Natural killer cell (primary cell): ENCODE measurements around the gene DOHH. TPM values are rescaled to one million over a fixed set of nuclear protein-coding genes. Genes with fewer than 3 reads are reported as not detected.

Source experiments
- ATAC-seq, 3 donors: fragments of 150-1000 bp in 2 of 3; fragments of 200-7000 bp in 1 of 3; cut with Tn5 transposase; 1 replicate in 1 of 3; 2 replicates in 2 of 3; pipeline ENCODE4 v1.10.0; 2021; ENCODE audit warnings: mild to moderate bottlenecking in 2 of 3, moderate library complexity in 2 of 3
- DNase-seq, 2 donors: peaks; one replicate each; pipeline versions ENCODE4 v3.0.0 to v3.0.0-alpha.2; 2013 to 2021; ENCODE audit warnings: mixed read lengths in 1 of 2
- H3K27ac ChIP-seq: one replicate; pipeline ENCODE4 v1.5.1; 2013; ENCODE audit warnings: mild to moderate bottlenecking, low read length
- H3K27me3 ChIP-seq: one replicate; pipeline ENCODE4 v1.6.1; 2013; ENCODE audit warnings: low read length; ENCODE audit not compliant: control insufficient read depth, insufficient read depth
- H3K36me3 ChIP-seq: one replicate; pipeline ENCODE4 v1.6.1; 2013; ENCODE audit warnings: low read length; ENCODE audit not compliant: control insufficient read depth, insufficient read depth
- H3K4me1 ChIP-seq: one replicate; pipeline ENCODE4 v1.6.1; 2013; ENCODE audit warnings: low read length; ENCODE audit not compliant: control insufficient read depth, insufficient read depth
- H3K4me3 ChIP-seq: one replicate; pipeline ENCODE4 v1.5.1; 2013; ENCODE audit warnings: low read length
- H3K9me3 ChIP-seq: one replicate; pipeline ENCODE4 v1.6.1; 2013; ENCODE audit warnings: low read length; ENCODE audit not compliant: control insufficient read depth, insufficient read depth
- H3K27ac Mint-ChIP-seq, 2 donors: one replicate each; pipeline ENCODE4 v1.8.0; 2022; ENCODE audit warnings: mild to moderate bottlenecking in 2 of 2, mixed read lengths in 2 of 2, moderate library complexity in 1 of 2
- H3K27me3 Mint-ChIP-seq, 2 donors: one replicate each; pipeline ENCODE4 v1.8.0; 2022; ENCODE audit warnings: low read depth in 2 of 2, mixed read lengths in 2 of 2
- H3K36me3 Mint-ChIP-seq: one replicate; pipeline ENCODE4 v1.8.0; 2022; ENCODE audit warnings: mixed read lengths
- H3K4me1 Mint-ChIP-seq, 2 donors: one replicate each; pipeline ENCODE4 v1.8.0; 2022; ENCODE audit warnings: mixed read lengths in 2 of 2
- H3K4me3 Mint-ChIP-seq: one replicate; pipeline ENCODE4 v1.8.0; 2022; ENCODE audit warnings: mild to moderate bottlenecking, moderate library complexity, mixed read lengths
- H3K9me3 Mint-ChIP-seq, 2 donors: one replicate each; pipeline ENCODE4 v1.8.0; 2022; ENCODE audit warnings: mixed read lengths in 2 of 2
- WGBS: methylation state at CpG from one replicate; pipeline ENCODE4 v1.1.7; 2013; ENCODE audit warnings: missing lambda C conversion rate; ENCODE audit not compliant: insufficient coverage; 5-methylcytosine and 5-hydroxymethylcytosine counted together
- intact Hi-C: fragments of 100-400 bp; cut with micrococcal nuclease; formaldehyde crosslinking; loops from one replicate; pipeline ENCODE4 v1.14.2; 2022
- total RNA-seq, 4 donors: library from RNA; stranded (reverse); fragments of 120-200 nt in 1 of 4; gene quantifications; one replicate each; pipeline versions ENCODE4 v1.2.3 to v1.2.4, GENCODE V29; 2013 to 2022
- TF ChIP-seq, protein P1 (sequence below): fragments of 200-600 bp; IDR thresholded peaks from one replicate; pipeline ENCODE4 v1.8.0; 2022; ENCODE audit warnings: antibody characterized with exemption

Gene DOHH, protein sequence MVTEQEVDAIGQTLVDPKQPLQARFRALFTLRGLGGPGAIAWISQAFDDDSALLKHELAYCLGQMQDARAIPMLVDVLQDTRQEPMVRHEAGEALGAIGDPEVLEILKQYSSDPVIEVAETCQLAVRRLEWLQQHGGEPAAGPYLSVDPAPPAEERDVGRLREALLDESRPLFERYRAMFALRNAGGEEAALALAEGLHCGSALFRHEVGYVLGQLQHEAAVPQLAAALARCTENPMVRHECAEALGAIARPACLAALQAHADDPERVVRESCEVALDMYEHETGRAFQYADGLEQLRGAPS
- 1 to 10 TPM; 4.5 to 5.9 (median 4.6) TPM for total RNA-seq
- total RNA-seq (2013) = 4.9 TPM

DNA sequence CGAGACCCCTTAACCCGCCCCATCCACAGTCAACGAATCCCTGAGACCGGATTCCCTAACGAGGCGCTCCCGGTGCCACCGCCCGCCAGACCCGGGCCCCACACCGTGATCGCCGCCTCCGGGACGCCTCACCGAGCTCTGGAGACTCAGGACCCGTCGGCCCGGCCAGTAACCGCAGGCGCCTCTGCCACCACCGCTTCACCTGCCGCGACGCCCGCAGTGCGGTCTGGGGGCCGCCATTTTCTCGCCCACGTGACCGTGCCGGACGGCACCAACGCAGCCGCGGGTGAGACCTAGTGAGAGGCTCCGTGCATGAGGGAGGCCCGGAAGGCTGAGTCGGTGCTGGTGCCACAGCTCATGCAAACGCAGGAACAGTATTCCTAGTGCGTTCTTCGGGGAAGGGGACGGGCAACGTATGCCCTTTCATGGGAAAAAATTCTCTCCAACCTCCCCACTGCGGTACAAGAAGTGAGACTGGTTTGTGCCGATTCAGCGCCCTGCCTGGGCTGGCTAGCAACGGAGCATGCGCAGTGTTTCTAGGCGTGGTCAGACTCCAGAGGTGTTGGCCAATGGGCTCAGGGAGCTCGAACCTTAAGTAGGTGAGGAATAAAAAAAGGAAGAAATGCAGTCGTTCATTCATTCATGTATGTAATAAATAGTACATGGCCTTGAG lies at the start of gene DOHH:
Gene DOHH, minus strand, starts transcription at position 246 of the 673 bp plus-strand sequence. CDS start 3,860 bp downstream, outside the sequence.
- Histone ChIP-seq H3K27ac (peak within 1 kb of the TSS; percentile 89), H3K36me3 (peaks cover 8% of the 10 kb centered on the region), H3K4me1 (peaks cover 22% of the 10 kb centered on the region), H3K27me3 (no peaks in the 10 kb centered on the region), H3K9me3 (no peaks in the 10 kb centered on the region), H3K4me3 (peak within 1 kb of the TSS; percentile 80)
- intact Hi-C loops = no loop called here
- H3K9me3 Mint-ChIP-seq = no peaks in the 10 kb centered on the region
- DNase-seq (peak; percentile 95 to 98), ATAC-seq (peak; percentile 81 to 93 (median 89))
- no peaks in the 10 kb centered on the region for H3K36me3 Mint-ChIP-seq
- no peaks in the 10 kb centered on the region for H3K27me3 Mint-ChIP-seq
- TF ChIP-seq, protein P1, sequence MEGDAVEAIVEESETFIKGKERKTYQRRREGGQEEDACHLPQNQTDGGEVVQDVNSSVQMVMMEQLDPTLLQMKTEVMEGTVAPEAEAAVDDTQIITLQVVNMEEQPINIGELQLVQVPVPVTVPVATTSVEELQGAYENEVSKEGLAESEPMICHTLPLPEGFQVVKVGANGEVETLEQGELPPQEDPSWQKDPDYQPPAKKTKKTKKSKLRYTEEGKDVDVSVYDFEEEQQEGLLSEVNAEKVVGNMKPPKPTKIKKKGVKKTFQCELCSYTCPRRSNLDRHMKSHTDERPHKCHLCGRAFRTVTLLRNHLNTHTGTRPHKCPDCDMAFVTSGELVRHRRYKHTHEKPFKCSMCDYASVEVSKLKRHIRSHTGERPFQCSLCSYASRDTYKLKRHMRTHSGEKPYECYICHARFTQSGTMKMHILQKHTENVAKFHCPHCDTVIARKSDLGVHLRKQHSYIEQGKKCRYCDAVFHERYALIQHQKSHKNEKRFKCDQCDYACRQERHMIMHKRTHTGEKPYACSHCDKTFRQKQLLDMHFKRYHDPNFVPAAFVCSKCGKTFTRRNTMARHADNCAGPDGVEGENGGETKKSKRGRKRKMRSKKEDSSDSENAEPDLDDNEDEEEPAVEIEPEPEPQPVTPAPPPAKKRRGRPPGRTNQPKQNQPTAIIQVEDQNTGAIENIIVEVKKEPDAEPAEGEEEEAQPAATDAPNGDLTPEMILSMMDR = no peak
- under 1% methylated on average over 51 of the region's 52 CpGs for WGBS
- peak within 1 kb of the TSS; percentile 99 for H3K27ac Mint-ChIP-seq
- H3K4me1 Mint-ChIP-seq = peaks cover 17 to 29% of the 10 kb centered on the region in 2 donors
- peak within 1 kb of the TSS; percentile 94 for H3K4me3 Mint-ChIP-seq

DNA sequence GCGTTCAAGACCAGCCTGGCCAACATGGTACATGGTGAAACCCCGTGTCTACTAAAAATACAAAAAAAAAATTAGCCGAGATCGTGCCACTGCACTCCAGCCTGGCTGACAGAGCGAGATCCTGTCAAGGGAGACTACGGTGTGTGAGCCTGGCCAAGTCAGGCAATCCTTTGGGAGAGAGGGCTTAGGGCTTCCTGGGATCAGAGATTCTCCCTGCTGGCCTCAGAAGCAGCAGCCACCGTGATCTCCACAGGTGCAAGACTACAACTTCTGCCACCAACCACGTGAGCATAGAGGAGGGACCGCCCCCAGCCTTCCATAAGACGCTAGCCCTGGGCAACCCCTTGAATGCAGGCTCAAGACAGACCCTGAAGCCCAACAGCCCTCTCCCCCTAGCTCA lies 49.3 kb upstream of the DOHH start:
- Mint-ChIP-seq H3K27ac (no peak overlapping the region), H3K9me3 (no peaks in the 10 kb centered on the region), H3K27me3 (no peaks in the 10 kb centered on the region), H3K4me3 (no peak overlapping the region), H3K36me3 (no peaks in the 10 kb centered on the region), H3K4me1 (peaks cover 0 to 28% of the 10 kb centered on the region in 2 donors)
- intact Hi-C loops = no loop called here
- Histone ChIP-seq H3K36me3 (peaks cover 20% of the 10 kb centered on the region), H3K4me1 (peaks cover 37% of the 10 kb centered on the region), H3K27me3 (no peaks in the 10 kb centered on the region), H3K27ac (no peak overlapping the region), H3K4me3 (no peak overlapping the region), H3K9me3 (no peaks in the 10 kb centered on the region)
- TF ChIP-seq, protein P1 = no peak
- no peak for ATAC-seq
- DNase-seq = no peak
- WGBS = 93% methylated on average over 10 of the region's 10 CpGs

DNA sequence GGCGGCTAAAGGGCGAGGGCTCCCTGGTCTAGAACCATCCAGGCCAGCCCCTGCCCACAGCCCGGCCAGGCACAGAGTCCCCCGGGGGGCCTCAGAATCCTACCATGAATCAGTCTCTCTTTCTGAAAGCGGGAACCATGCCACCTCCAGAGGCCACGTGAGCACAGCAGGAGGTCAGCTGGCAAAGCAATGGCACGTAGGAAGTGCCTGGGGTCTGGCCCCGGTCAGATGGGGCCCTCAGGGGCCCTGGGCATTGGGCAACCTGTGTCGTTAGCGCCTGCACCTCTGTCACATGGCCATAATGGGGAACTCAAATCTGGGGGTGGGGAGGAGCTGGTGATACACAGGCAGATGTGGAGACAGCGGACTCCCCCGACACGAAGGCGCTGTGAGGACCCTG lies 48.1 kb upstream of the DOHH start:
- Histone ChIP-seq H3K4me3 (no peak overlapping the region), H3K9me3 (no peaks in the 10 kb centered on the region), H3K27me3 (no peaks in the 10 kb centered on the region), H3K36me3 (peaks cover 27% of the 10 kb centered on the region), H3K27ac (no peak overlapping the region), H3K4me1 (peaks cover 25% of the 10 kb centered on the region)
- WGBS = 86% methylated on average over 14 of the region's 14 CpGs
- DNase-seq (no peak), ATAC-seq (peak in 2 of 3 donors; percentile 14 to 44)
- peaks cover 0 to 23% of the 10 kb centered on the region in 2 donors for H3K4me1 Mint-ChIP-seq
- no peaks in the 10 kb centered on the region for H3K27me3 Mint-ChIP-seq
- no peak overlapping the region for H3K4me3 Mint-ChIP-seq
- H3K27ac Mint-ChIP-seq = no peak overlapping the region
- H3K36me3 Mint-ChIP-seq = no peaks in the 10 kb centered on the region
- TF ChIP-seq, protein P1 = no peak
- intact Hi-C loops = no loop called here
- no peaks in the 10 kb centered on the region for H3K9me3 Mint-ChIP-seq
